HEK293T (cell line): ENCODE results near the gene NBAS.

Source experiments
- BHLHE40 ChIP-seq: fragments of 450-650 bp; IDR thresholded peaks from 2 replicates; pipeline ENCODE4 v1.6.1; 2016; ENCODE audit warnings: mild to moderate bottlenecking, moderate library complexity, borderline replicate concordance
- FOXK2 ChIP-seq: fragments of 450-650 bp; IDR thresholded peaks from 2 replicates; pipeline ENCODE4 v1.6.1; 2016; ENCODE audit warnings: mild to moderate bottlenecking
- LEF1 ChIP-seq: fragments of 450-650 bp; IDR thresholded peaks from 2 replicates; pipeline ENCODE4 v1.6.1; 2017; ENCODE audit warnings: mild to moderate bottlenecking, borderline replicate concordance
- SP1 ChIP-seq: fragments of 450-650 bp; IDR thresholded peaks from 2 replicates; pipeline ENCODE4 v1.6.1; 2017
- TARDBP ChIP-seq: fragments of 450-650 bp; IDR thresholded peaks from 2 replicates; pipeline ENCODE4 v1.6.1; 2016
- ZNF384 ChIP-seq: fragments of 450-650 bp; IDR thresholded peaks from 2 replicates; pipeline ENCODE4 v1.6.1; 2016
- TF ChIP-seq, protein P1 (sequence below): fragments of 450-650 bp; IDR thresholded peaks from 2 replicates; pipeline ENCODE4 v1.6.1; 2016

- TF ChIP-seq LEF1 (no peak), TARDBP (no peak), SP1 (no peak), FOXK2 (no peak), BHLHE40 (no peak), ZNF384 (no peak)
- TF ChIP-seq, protein P1, sequence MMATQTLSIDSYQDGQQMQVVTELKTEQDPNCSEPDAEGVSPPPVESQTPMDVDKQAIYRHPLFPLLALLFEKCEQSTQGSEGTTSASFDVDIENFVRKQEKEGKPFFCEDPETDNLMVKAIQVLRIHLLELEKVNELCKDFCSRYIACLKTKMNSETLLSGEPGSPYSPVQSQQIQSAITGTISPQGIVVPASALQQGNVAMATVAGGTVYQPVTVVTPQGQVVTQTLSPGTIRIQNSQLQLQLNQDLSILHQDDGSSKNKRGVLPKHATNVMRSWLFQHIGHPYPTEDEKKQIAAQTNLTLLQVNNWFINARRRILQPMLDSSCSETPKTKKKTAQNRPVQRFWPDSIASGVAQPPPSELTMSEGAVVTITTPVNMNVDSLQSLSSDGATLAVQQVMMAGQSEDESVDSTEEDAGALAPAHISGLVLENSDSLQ, result no peak
Measured at GRCh38 chr2:15145046-15145817, 415.9 kb downstream of the NBAS start.
